Tongue (tissue), 3 donors: ENCODE results near the gene ST14. TPM values are rescaled to one million over a fixed set of nuclear protein-coding genes. Genes with fewer than 3 reads are reported as not detected.
"Not testable (repeated sequence)": the region's sequence is repeated elsewhere in the genome, so short reads cannot be mapped to it uniquely, and the experiment has no call there.

Source experiments
- DNase-seq: peaks from one replicate; pipeline ENCODE4 v3.0.0-alpha.2; 2015
- small RNA-seq: library from RNA; depleted of rRNA; stranded (forward); fragments of <200 nt; gene quantifications from one replicate; pipeline ENCODE3, GENCODE V24; 2014; ENCODE audit warnings: low replicate concordance
- total RNA-seq: library from RNA; depleted of rRNA; stranded (reverse); fragments of >200 nt; gene quantifications from one replicate; pipeline ENCODE4 v1.2.3, GENCODE V29; 2014

Gene ST14
- total RNA-seq, 1 donor from 2014 or later = 9.7 TPM

DNA sequence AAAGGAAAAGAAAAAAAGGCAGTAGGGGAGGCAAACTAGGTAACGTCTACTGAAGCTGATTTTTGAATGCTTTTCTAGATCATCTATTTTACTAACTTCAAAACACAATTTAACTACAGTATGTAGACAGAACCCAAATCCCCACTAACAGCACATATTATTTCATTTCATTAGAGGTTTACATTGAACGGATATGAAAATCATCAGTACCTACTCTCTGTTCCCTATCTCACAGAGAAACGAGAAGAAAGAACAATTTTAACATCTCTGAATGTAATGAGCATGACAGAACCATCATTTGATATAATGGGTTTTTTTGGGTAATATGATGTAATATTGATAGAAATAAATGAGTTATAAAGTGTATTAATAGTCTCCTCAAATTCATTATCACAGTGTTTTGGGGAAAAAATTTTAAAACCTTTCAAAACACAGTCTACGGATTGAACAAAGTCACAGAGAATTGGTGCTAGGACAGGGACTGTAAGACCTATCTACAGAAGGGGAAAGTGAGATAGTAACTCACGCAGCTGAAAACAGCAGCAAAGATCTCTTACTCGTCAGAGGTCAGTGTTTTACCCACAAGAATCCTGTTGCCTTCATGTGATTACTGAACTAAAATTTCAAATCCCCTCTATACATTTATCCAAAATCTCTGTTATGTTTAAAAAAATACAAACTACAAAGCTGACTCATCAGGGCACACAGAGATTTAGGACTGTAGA lies 77.9 kb downstream of the ST14 start:
- no peak for DNase-seq

GRCh38 chr11:130241713-130242112 lies 82.1 kb downstream of the ST14 start:
- no peak for DNase-seq

- no peak for DNase-seq
Measured at GRCh38 chr11:130243816-130244215, 84.2 kb downstream of the ST14 start.

DNA sequence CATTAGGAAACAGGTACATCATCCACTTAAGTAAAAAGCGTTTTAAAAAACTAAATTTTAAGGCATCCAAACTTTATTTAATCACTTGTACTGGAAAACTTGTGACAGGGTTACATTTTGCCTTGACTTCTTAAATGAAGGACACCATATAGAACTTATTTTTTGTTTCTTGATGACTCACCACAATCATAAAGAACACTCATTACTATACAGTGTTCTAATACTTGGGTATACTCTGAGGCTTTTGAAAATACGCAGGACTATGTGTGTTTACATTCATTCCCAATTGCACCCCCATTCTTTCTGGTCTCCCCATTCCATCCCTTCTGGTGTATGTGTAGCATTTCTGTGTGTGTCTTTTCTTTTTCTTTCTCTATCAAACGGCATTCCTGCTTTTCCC lies 85.3 kb downstream of the ST14 start:
- DNase-seq = no peak

GRCh38 chr11:130245375-130245774 lies 85.8 kb downstream of the ST14 start:
- not testable (repeated sequence) for DNase-seq

DNA sequence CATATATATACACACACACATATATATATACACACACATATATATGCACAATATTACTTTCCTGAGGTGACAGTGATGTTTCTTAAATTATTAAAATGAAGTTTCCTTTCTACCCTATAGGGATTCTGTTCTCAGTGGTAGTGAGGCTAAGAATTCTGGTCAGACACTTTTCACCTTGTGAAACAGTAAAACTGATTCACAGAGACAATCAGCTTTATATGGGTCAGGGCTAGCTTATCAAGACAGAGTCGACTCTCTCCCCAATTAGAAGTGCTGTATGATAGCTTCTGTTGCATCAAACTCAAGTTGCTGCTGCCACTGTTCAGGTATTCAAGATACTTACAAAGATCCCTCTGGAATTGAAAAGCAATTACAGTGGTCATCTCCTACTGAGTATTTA lies 86.7 kb downstream of the ST14 start:
- no peak for DNase-seq

- DNase-seq = no peak
Measured at GRCh38 chr11:130246738-130247137, 87.2 kb downstream of the ST14 start.

GRCh38 chr11:130247319-130247718 lies 87.7 kb downstream of the ST14 start:
- no peak for DNase-seq

GRCh38 chr11:130249371-130249770 lies 89.8 kb downstream of the ST14 start:
- no peak for DNase-seq

GRCh38 chr11:130249929-130250328 lies 90.3 kb downstream of the ST14 start:
- DNase-seq = not testable (repeated sequence)

GRCh38 chr11:130251763-130252162 lies 92.2 kb downstream of the ST14 start:
- not testable (repeated sequence) for DNase-seq

Small RNA genes lying within 50 kb of the gene (small RNA-seq; reads per million reads assigned to genes)
- not detected for gene RF00015

Other genes starting within 250 kb of the ST14 start
- gene PRDM10, start 156.9 kb upstream of the ST14 start, total RNA-seq = 7.5 TPM
- 159 TPM for gene APLP2, start 89.9 kb upstream of the ST14 start, total RNA-seq
- gene ZBTB44, start 155.1 kb downstream of the ST14 start, total RNA-seq = 91.6 TPM